ENCODE measurements around the gene PCDH9.

Gene PCDH9

DNA sequence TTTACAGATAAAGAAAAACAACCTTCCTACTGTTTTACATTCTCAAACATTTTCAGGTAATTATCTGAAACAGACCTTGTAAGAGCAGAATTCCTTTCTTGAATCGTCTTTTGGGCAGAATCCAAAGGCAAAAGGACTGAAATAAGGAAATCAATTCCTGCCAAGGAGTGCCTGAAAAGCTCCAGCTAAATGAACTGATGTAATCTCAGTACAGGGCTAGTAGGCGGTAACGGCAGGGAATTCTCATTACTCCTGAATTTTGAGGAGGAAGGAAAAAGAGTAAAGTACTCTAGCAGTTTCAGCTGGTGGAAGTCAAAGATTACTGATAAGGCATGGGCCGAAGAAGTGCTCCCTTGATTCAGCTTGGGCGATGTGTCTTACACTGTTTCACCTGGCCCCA is 168.4 kb downstream of the PCDH9 start:
- Mint-ChIP-seq H3K4me3 (no peak overlapping the region), H3K36me3 (no peaks in the 10 kb centered on the region), H3K4me1 (no peaks in the 10 kb centered on the region), H3K27me3 (no peaks in the 10 kb centered on the region), H3K27ac (no peak overlapping the region), H3K9me3 (peaks cover 1% of the 10 kb centered on the region)
- no peak for DNase-seq (ENCODE audit: low spot score in 2 of 2)
- ATAC-seq (ENCODE audit: low read depth) = no peak

- H3K27me3 Mint-ChIP-seq = no peaks in the 10 kb centered on the region
- H3K4me1 Mint-ChIP-seq = no peaks in the 10 kb centered on the region
- no peak for DNase-seq (ENCODE audit: low spot score in 2 of 2)
- H3K9me3 Mint-ChIP-seq = no peaks in the 10 kb centered on the region
- no peaks in the 10 kb centered on the region for H3K36me3 Mint-ChIP-seq
- H3K4me3 Mint-ChIP-seq = no peak overlapping the region
- ATAC-seq (ENCODE audit: low read depth) = no peak
- H3K27ac Mint-ChIP-seq = no peak overlapping the region
Observed at GRCh38 chr13:67052550-67053490, 177.3 kb downstream of the PCDH9 start.

DNA sequence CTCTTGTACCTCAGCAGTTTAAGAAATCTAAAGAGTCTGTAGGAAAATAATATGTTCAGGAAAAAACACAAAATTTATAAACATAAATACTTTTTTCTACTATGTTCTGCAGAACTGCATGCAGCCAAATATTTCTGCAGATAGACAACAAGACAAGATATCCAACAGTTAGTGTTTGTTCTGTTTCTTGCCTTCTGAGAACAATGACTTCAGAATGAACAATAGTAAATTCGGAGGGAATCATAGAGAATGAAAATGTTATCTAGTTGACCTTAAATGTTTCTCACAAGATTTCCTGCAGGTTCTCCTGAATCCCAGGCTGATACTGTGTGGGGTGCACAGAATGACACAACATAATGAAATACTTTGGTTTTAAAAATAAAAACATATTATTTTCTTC is 180.4 kb downstream of the PCDH9 start:
- H3K36me3 Mint-ChIP-seq = no peaks in the 10 kb centered on the region
- no peaks in the 10 kb centered on the region for H3K27me3 Mint-ChIP-seq
- H3K9me3 Mint-ChIP-seq = no peaks in the 10 kb centered on the region
- DNase-seq (ENCODE audit: low spot score in 2 of 2) (no peak), ATAC-seq (ENCODE audit: low read depth) (no peak)
- H3K4me1 Mint-ChIP-seq = no peaks in the 10 kb centered on the region
- no peak overlapping the region for H3K27ac Mint-ChIP-seq
- no peak overlapping the region for H3K4me3 Mint-ChIP-seq

DNA sequence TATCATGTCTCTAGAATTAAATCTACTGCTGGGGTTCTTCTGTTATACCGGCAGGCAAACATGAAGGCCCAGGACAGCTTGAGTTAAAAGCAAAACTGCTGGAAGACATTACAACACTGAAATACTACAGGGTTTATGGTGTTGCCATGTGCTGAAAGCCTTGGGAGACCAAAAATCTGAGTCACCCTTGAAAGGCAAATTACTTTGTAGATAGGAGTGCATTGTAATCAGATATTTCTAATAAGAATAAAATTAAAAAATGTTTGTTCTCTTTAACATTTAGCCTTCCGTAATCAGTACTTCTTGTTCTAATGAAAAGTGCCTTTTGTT is 181.3 kb downstream of the PCDH9 start:
- Mint-ChIP-seq H3K27ac (no peak overlapping the region), H3K4me1 (no peaks in the 10 kb centered on the region), H3K9me3 (no peaks in the 10 kb centered on the region), H3K36me3 (no peaks in the 10 kb centered on the region), H3K27me3 (no peaks in the 10 kb centered on the region), H3K4me3 (no peak overlapping the region)
- DNase-seq (ENCODE audit: low spot score in 2 of 2) (no peak), ATAC-seq (ENCODE audit: low read depth) (no peak)

DNA sequence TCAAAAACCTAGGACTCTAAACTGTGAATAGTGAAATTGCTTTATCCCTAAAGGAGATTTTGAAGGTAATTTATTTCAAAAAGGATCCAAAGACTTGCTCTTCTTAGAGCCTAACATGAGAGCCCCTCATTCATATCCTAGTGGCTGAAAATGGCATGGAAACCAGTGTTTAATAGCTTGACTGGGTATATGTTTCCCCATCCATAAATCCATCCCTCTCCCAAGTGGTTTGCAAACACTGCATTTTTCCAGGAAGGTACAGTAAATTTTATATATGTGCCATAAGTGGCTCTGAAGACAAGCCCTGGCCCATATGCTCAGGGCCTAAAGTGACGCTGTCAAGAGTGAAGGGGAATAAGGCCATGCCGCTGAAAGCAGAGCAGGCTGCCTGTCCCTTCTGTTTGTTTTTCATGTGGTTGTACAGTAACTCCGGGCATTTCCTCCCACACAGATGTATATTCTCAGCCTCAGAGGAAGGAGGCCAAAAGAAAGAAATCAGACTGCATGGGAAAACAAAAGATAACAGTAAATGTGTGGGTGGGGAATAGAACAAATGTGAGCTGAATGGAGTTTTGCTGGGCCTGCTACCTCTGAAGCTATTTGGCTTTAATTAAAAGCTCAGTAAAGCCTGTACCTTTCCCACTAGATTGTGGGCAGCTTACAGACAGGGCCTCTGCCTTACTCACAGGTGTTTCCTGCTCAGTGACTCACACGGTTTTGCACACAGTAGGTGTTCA is 181.9 kb downstream of the PCDH9 start:
- no peak overlapping the region for H3K4me3 Mint-ChIP-seq
- H3K9me3 Mint-ChIP-seq = peaks cover under 1% of the 10 kb centered on the region
- no peaks in the 10 kb centered on the region for H3K27me3 Mint-ChIP-seq
- H3K27ac Mint-ChIP-seq = no peak overlapping the region
- DNase-seq (ENCODE audit: low spot score in 2 of 2) (no peak), ATAC-seq (ENCODE audit: low read depth) (no peak)
- H3K36me3 Mint-ChIP-seq = no peaks in the 10 kb centered on the region
- no peaks in the 10 kb centered on the region for H3K4me1 Mint-ChIP-seq

GRCh38 chr13:67045357-67045756 is 184.8 kb downstream of the PCDH9 start:
- H3K4me3 Mint-ChIP-seq = no peak overlapping the region
- DNase-seq (ENCODE audit: low spot score in 2 of 2) (no peak), ATAC-seq (ENCODE audit: low read depth) (no peak)
- no peaks in the 10 kb centered on the region for H3K27me3 Mint-ChIP-seq
- no peak overlapping the region for H3K27ac Mint-ChIP-seq
- peaks cover 2% of the 10 kb centered on the region for H3K9me3 Mint-ChIP-seq
- no peaks in the 10 kb centered on the region for H3K4me1 Mint-ChIP-seq
- no peaks in the 10 kb centered on the region for H3K36me3 Mint-ChIP-seq

- no peaks in the 10 kb centered on the region for H3K4me1 Mint-ChIP-seq
- no peak for ATAC-seq (ENCODE audit: low read depth)
- DNase-seq (ENCODE audit: low spot score in 2 of 2) = no peak
- H3K4me3 Mint-ChIP-seq = no peak overlapping the region
- no peaks in the 10 kb centered on the region for H3K36me3 Mint-ChIP-seq
- H3K27me3 Mint-ChIP-seq = no peaks in the 10 kb centered on the region
- H3K27ac Mint-ChIP-seq = no peak overlapping the region
- H3K9me3 Mint-ChIP-seq = peaks cover 2% of the 10 kb centered on the region
Observed at GRCh38 chr13:67043901-67044300, 186.2 kb downstream of the PCDH9 start.

DNA sequence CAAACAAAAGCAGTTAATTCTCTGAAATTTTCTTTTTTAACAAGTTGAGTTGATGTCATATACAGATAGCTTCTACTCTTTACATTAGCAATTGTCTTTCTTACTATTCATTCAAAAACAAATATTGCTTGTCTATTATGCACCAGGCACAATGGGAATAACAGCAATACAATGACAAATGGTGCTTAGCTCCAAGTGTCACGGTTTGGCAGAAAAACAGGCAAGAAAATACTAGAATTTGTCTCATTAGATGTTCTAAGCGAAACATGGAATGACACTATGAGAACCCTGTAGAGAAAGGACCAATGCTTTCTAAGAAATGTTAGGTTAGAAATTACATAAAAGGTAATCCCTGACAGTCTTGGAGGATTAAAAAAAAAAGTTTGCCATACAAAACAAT is 187.6 kb downstream of the PCDH9 start:
- Mint-ChIP-seq H3K9me3 (peaks cover 2% of the 10 kb centered on the region), H3K4me1 (no peaks in the 10 kb centered on the region), H3K36me3 (no peaks in the 10 kb centered on the region), H3K27me3 (no peaks in the 10 kb centered on the region), H3K27ac (no peak overlapping the region), H3K4me3 (no peak overlapping the region)
- no peak for DNase-seq (ENCODE audit: low spot score in 2 of 2)
- no peak for ATAC-seq (ENCODE audit: low read depth)

GRCh38 chr13:67036699-67037457 is 193.3 kb downstream of the PCDH9 start:
- DNase-seq (ENCODE audit: low spot score in 2 of 2) (no peak), ATAC-seq (ENCODE audit: low read depth) (no peak)
- no peak overlapping the region for H3K27ac Mint-ChIP-seq
- no peaks in the 10 kb centered on the region for H3K36me3 Mint-ChIP-seq
- H3K27me3 Mint-ChIP-seq = no peaks in the 10 kb centered on the region
- H3K4me1 Mint-ChIP-seq = no peaks in the 10 kb centered on the region
- no peaks in the 10 kb centered on the region for H3K9me3 Mint-ChIP-seq
- H3K4me3 Mint-ChIP-seq = no peak overlapping the region

GRCh38 chr13:67033170-67033569 is 197.0 kb downstream of the PCDH9 start:
- ATAC-seq (ENCODE audit: low read depth) (no peak), DNase-seq (ENCODE audit: low spot score in 2 of 2) (no peak)
- H3K27me3 Mint-ChIP-seq = no peaks in the 10 kb centered on the region
- H3K36me3 Mint-ChIP-seq = no peaks in the 10 kb centered on the region
- no peaks in the 10 kb centered on the region for H3K9me3 Mint-ChIP-seq
- no peaks in the 10 kb centered on the region for H3K4me1 Mint-ChIP-seq
- no peak overlapping the region for H3K4me3 Mint-ChIP-seq
- H3K27ac Mint-ChIP-seq = no peak overlapping the region

GRCh38 chr13:67023130-67023876 is 206.8 kb downstream of the PCDH9 start:
- H3K27ac Mint-ChIP-seq = no peak overlapping the region
- peaks cover 1% of the 10 kb centered on the region for H3K9me3 Mint-ChIP-seq
- no peaks in the 10 kb centered on the region for H3K27me3 Mint-ChIP-seq
- DNase-seq (ENCODE audit: low spot score in 2 of 2) = no peak
- ATAC-seq (ENCODE audit: low read depth) = no peak
- H3K36me3 Mint-ChIP-seq = no peaks in the 10 kb centered on the region
- H3K4me3 Mint-ChIP-seq = no peak overlapping the region
- H3K4me1 Mint-ChIP-seq = no peaks in the 10 kb centered on the region

DNA sequence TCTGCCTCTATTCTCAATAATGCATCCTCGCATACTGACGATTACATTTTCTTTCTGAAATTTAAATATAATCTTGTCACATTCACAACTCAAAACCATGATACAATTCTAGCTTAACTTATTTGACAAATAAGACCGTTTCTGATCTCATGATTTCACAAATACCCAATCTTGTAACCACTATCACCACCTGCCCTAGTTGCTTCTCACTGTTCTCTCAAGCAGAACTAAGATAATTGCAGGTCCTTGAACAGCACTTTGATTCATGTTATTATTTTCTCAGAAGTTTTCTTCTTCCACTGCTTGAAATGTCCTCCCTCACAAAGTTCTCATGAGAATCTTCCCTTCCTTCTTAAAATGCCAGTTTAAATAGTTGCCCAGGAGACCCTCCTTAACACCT is 211.4 kb downstream of the PCDH9 start:
- Mint-ChIP-seq H3K4me1 (peaks cover 4% of the 10 kb centered on the region), H3K27me3 (no peaks in the 10 kb centered on the region), H3K27ac (no peak overlapping the region), H3K9me3 (peaks cover 7% of the 10 kb centered on the region), H3K36me3 (no peaks in the 10 kb centered on the region), H3K4me3 (no peak overlapping the region)
- DNase-seq (ENCODE audit: low spot score in 2 of 2) (no peak), ATAC-seq (ENCODE audit: low read depth) (no peak)

- Mint-ChIP-seq H3K9me3 (peaks cover 6% of the 10 kb centered on the region), H3K27ac (no peak overlapping the region), H3K4me3 (no peak overlapping the region), H3K36me3 (no peaks in the 10 kb centered on the region), H3K27me3 (no peaks in the 10 kb centered on the region), H3K4me1 (peaks cover 4% of the 10 kb centered on the region)
- ATAC-seq (ENCODE audit: low read depth) (no peak), DNase-seq (ENCODE audit: low spot score in 2 of 2) (no peak)
Observed at GRCh38 chr13:67017276-67017675, 212.9 kb downstream of the PCDH9 start.

Data from memory B cell (primary cell).